Gastrocnemius medialis (tissue), 4 donors: ENCODE data around the gene CACNA2D2.

Source experiments
- CTCF ChIP-seq, 5 experiments: fragments of 450-650 bp in 3 of 5; fragments of 200-600 bp in 2 of 5; sonication (generic) in 2 of 5; IDR thresholded peaks in 4 of 5; conservative IDR thresholded peaks in 1 of 5; 1 replicate in 4 of 5; 2 replicates in 1 of 5; pipeline ENCODE4 v1.5.1; 2016 to 2019; ENCODE audit warnings: antibody characterized with exemption in 5 of 5, mild to moderate bottlenecking in 3 of 5, moderate library complexity in 3 of 5
- POLR2A ChIP-seq, 2 donors: fragments of 450-650 bp; IDR thresholded peaks; one replicate each; pipeline ENCODE4 v1.6.1; 2017; ENCODE audit warnings: antibody characterized with exemption in 2 of 2, mild to moderate bottlenecking in 2 of 2, moderate library complexity in 2 of 2

DNA sequence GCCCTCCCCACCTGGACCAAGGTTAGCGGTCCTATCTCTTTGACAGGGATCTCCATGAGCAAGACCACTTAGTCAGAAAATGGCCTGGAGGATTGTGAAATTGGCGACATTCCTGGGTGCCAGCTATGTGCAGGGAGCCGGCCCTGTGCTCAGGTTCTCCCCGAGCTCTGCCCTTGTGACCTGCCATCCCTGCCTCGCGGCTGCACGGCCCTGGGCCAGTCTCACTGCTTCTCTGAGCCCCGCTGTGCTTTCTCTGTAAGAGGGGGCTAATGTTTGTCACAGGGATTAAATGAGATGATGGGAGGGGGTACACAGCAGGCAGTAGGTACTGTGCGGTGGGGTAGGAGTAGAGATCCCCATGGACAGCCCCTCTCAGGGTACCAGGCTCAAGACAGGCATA is 49.2 kb upstream of the CACNA2D2 start:
- TF ChIP-seq CTCF (IDR thresholded peaks at IDR 0.05 in 4 of 5, conservative IDR thresholded peaks at IDR 0.05 in 1 of 5), result no peak
- no peak for TF ChIP-seq POLR2A (IDR thresholded peaks at IDR 0.05)
